HG03571 (cell line): ENCODE measurements around the gene PAM.
"Not testable (repeated sequence)": the region's sequence is repeated elsewhere in the genome, so short reads cannot be mapped to it uniquely, and the experiment has no call there.

Source experiments
- ATAC-seq: cut with Tn5 transposase; IDR thresholded peaks from one replicate; pipeline ENCODE4 v1.9.1; 2021; ENCODE audit not compliant: unreplicated experiment

PAM gene

DNA sequence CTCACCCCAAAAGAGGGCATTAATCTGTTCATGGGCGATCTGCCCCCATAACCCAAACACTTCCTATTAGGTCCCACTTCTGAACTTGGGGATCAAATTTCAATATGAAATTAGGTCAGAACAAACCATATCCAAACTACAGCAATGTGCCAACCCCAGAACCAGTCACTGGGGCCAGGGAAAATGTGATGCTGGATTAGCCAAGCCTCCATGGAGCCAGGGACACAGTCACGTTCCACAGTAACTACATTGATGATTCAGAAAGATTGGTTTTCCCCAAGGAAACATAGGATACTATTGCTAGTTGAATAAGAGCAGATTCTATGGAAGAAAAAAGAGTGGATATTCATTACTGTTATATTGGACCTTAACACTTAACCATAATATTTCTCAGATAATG is 280.6 kb downstream of the PAM start:
- no peak for ATAC-seq

- no peak for ATAC-seq
Observed at GRCh38 chr5:103036601-103037000, 281.5 kb downstream of the PAM start.

DNA sequence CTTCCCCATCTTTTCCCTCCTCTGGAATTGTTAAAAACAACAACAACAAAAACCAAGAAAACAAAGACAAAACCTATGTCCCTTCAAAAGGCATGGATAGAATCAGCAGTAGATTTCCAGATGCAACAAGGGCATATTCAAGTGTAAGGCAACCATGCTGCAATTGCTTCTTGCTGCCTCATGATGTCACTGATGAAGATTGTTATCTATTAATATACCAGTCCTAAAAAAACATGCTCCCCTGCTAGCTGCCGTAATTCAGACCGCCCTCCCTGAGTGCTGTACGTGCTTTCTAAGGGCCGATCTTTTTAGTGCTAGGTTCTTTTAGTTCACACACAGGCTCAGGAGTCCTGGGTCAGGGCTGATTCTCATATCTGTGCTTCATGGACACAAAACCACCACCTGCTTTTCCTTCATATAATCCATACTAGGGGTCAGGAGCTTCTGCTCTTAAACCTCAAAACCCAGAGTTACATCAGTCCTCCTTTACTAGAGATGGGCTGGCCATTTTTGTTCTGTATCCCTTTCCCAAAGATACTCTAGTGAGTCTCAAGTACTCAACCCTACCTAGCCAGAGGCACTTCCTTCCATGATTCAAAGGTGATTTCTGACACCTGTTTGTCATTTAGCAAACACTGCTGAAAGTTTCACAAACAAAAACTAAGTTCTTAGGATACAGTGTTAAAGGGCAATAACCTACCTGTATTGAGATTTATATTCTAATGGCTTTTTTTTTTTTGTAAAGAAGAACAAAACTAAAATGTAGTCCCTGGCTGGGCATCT is 282.8 kb downstream of the PAM start:
- no peak for ATAC-seq

- ATAC-seq: no peak
Observed at GRCh38 chr5:103041071-103041676, 286.1 kb downstream of the PAM start.

DNA sequence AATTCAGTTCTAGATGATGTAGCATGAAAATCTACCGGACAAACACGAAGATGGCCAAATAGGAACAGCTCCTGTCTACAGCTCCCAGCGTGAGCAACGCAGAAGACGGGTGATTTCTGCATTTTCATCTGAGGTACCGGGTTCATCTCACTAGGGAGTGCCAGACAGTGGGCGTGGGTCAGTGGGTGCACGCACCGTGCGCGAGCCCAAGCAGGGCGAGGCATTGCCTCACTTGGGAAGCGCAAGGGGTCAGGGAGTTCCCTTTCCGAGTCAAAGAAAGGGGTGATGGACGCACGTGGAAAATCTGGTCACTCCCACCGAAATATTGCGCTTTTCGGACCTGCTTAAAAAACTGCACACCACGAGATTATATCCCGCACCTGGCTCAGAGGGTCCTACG is 291.6 kb downstream of the PAM start:
- ATAC-seq: not testable (repeated sequence)

DNA sequence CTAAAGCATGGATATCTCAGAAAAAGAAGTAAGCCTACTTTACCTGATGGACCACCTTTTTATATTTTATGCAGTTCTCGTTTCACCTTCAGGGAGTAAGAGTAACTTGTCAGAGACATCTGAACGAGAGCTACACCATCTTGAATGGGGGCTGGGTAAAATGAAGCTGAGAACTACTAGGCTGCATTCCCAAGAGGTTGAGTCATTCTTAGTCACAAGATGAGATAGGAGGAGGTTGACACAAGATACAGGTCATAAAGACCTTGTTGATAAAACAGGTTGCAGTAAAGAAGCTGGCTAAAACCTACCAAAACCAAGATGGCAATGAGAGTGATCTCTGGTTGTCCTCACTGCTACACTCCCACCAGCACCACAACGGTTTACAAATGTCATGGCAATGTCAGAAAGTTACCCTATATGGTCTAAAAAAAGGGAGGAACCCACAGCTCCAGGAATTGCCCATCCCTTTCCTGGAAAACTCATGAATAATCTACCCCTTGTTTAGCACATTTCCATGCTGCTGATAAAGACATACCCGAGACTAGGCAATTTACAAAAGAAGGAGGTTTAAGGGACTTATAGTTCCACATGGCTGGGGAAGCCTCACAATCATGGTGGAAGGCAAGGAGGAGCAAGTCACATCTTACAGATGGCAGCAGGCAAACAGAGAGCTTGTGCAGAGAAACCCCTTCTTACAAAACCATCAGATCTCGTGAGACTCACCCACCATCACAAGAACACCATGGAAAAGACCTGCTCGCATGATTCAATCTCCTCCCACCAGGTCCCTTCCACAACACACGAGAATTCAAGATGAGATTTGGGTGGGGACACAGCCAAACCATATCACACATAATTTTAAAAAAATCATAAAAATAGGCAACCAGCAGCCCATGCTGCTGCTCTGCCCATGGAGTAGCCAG is 302.4 kb downstream of the PAM start:
- no peak for ATAC-seq

GRCh38 chr5:103059525-103059924 is 304.4 kb downstream of the PAM start:
- no peak for ATAC-seq

DNA sequence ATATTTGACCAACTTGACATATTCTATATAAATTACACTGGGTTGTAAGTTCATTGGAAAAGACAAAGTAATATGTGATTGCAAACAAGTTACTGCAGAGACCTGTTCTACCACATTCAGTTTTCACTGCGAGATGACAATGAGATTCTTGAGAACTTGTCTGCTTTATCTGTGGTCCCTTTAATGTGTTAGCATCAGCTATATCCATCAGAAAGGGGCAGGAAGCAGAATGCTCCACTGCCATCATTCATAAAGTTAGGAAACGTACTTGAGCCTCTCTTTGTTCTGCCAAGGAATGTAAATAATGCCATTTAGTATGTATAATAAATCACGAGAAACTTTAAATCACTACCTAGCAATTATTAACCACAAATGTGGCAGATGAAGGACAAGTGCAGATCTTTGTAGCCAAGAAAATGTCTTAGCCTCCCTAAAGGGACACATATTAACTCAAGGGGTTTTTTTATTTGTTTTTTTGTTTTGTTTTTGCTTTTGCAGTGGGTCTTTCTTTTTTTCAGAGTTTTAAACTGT is 305.4 kb downstream of the PAM start:
- ATAC-seq: no peak

DNA sequence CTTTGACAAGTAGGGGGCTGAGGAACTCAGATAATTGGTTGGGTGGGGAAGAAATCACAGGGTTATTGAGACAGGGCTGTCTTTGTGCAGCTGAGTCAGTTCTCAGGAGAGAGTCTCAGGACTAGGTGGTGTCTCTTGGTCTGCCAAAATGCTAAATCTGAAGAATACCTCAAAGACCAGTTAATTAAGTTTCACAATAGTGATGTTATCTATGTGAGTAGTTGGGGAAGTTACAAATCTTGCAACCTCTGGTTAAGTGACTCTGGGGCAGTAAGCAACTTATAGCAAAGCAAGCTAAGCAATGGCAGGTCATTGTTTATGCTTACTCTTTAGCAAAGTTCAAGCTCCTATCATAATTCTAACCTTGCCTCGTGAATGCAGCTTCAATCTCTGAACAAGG is 311.2 kb downstream of the PAM start:
- no peak for ATAC-seq

DNA sequence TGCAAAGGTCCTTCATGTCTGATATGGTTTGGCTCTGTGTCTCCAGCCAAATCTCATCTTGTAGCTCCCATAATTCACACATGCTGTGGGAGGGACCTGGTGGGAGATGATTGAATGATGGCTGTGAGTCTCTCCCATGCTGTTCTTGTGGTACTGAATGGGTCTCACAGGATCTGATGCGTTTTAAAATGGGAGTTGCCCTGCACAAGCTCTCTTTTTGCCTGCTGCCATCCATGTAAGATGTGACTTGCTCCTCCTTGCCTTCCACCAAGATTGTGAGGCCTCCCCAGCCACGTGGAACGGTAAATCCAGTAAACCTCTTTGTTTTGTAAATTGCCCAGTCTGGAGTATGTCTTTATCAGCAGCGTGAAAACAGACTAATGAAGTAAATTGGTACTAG is 318.4 kb downstream of the PAM start:
- not testable (repeated sequence) for ATAC-seq

GRCh38 chr5:103075442-103075841 is 320.3 kb downstream of the PAM start:
- ATAC-seq: no peak
